IMR-90 (cell line): Measurements from ENCODE around the gene GAS6. TPM values are rescaled to one million over a fixed set of nuclear protein-coding genes. Genes with fewer than 3 reads are reported as not detected.
A peak's percentile ranks its signal among the peaks of the same experiment; 100 is the strongest.

Experiments
- ATAC-seq: fragments of 200-7000 bp; cut with Tn5 transposase; 2 replicates; pipeline ENCODE4 v1.9.1; 2020; ENCODE audit warnings: low read depth, mild to moderate bottlenecking, moderate library complexity
- BruUV-seq: library from RNA; stranded (reverse); fragments of 400-500 nt; replicated peaks from 2 replicates; lab custom pipeline; 2021; lab: Mats Ljungman, UMichigan
- CTCF ChIA-PET: fragments of 300-600 bp; formaldehyde crosslinking; extraction: SDS; loops from one replicate; lab custom pipeline; 2021; ENCODE audit warnings: antibody characterized with exemption; lab: Yijun Ruan, JAX
- POLR2A ChIA-PET: fragments of 300-600 bp; sonication (Branson Sonifier 250); formaldehyde crosslinking; loops from one replicate; lab custom pipeline; 2022; ENCODE audit warnings: antibody characterized with exemption; ENCODE audit not compliant: unreplicated experiment; lab: Charles Lee
- DNase-seq: peaks from one replicate; pipeline ENCODE4 v3.0.0; 2013
- H2AFZ ChIP-seq: replicated peaks from 2 replicates; pipeline ENCODE3; 2013; ENCODE audit warnings: low read length, mild to moderate bottlenecking; ENCODE audit not compliant: poor library complexity
- H2AK5ac ChIP-seq: 2 replicates; pipeline ENCODE4 v1.6.1; 2013; ENCODE audit warnings: low read depth, low read length, inconsistent platforms
- H2AK9ac ChIP-seq: replicated peaks from 2 replicates; pipeline ENCODE3; 2013; ENCODE audit warnings: mild to moderate bottlenecking, low read depth, low read length, moderate library complexity; ENCODE audit not compliant: poor library complexity
- H2BK120ac ChIP-seq: 2 replicates; pipeline ENCODE4 v1.6.1; 2013; ENCODE audit warnings: low read depth, low read length, inconsistent platforms
- H2BK15ac ChIP-seq: 3 replicates; pipeline ENCODE4 v1.6.1; 2013; ENCODE audit warnings: low read depth, low read length, inconsistent platforms
- H2BK20ac ChIP-seq: 2 replicates; pipeline ENCODE4 v1.6.1; 2013; ENCODE audit warnings: low read depth, mild to moderate bottlenecking, inconsistent platforms, low read length, moderate library complexity
- H2BK5ac ChIP-seq: 2 replicates; pipeline ENCODE4 v1.6.1; 2013; ENCODE audit warnings: mild to moderate bottlenecking, low read depth, low read length, inconsistent platforms; ENCODE audit not compliant: poor library complexity, severe bottlenecking
- H3K14ac ChIP-seq: replicated peaks from 2 replicates; pipeline ENCODE4 v1.6.1; 2013; ENCODE audit warnings: low read depth, low read length, inconsistent platforms
- H3K18ac ChIP-seq: 2 replicates; pipeline ENCODE4 v1.6.1; 2013; ENCODE audit warnings: low read depth, low read length, control low read depth
- H3K23ac ChIP-seq: 2 replicates; pipeline ENCODE4 v1.6.1; 2013; ENCODE audit warnings: low read depth, low read length, inconsistent platforms
- H3K27ac ChIP-seq: 2 replicates; pipeline ENCODE4 v1.5.1; 2013; ENCODE audit warnings: mild to moderate bottlenecking, control low read depth, low read length; ENCODE audit not compliant: insufficient read depth
- H3K27me3 ChIP-seq: 2 replicates; pipeline ENCODE4 v1.6.1; 2013; ENCODE audit warnings: low read length; ENCODE audit not compliant: control insufficient read depth, insufficient read depth
- H3K36me3 ChIP-seq: 2 replicates; pipeline ENCODE4 v1.6.1; 2013; ENCODE audit warnings: low read length, mixed read lengths; ENCODE audit not compliant: control insufficient read depth, insufficient read depth
- H3K4ac ChIP-seq: 2 replicates; pipeline ENCODE4 v1.6.1; 2013; ENCODE audit warnings: low read depth, low read length, inconsistent platforms
- H3K4me1 ChIP-seq: 2 replicates; pipeline ENCODE4 v1.6.1; 2013; ENCODE audit warnings: low read length, mixed read lengths; ENCODE audit not compliant: control insufficient read depth, insufficient read depth
- H3K4me2 ChIP-seq: 2 replicates; pipeline ENCODE4 v1.6.1; 2013; ENCODE audit warnings: low read depth, mild to moderate bottlenecking, control low read depth, low read length, moderate library complexity
- H3K4me3 ChIP-seq: 2 replicates; pipeline ENCODE4 v1.5.1; 2013; ENCODE audit warnings: low read depth, mild to moderate bottlenecking, control low read depth, low read length, moderate library complexity; ENCODE audit not compliant: insufficient read depth
- H3K56ac ChIP-seq: 2 replicates; pipeline ENCODE4 v1.6.1; 2013; ENCODE audit warnings: low read length, inconsistent platforms; ENCODE audit not compliant: insufficient read depth; ENCODE audit errors: extremely low read depth
- H3K79me1 ChIP-seq, 2 experiments: 2 replicates each; pipeline ENCODE4 v1.6.1; 2013; ENCODE audit warnings: low read length in 2 of 2, inconsistent platforms in 1 of 2, low read depth in 1 of 2
- H3K9ac ChIP-seq: 2 replicates; pipeline ENCODE4 v1.6.1; 2013; ENCODE audit warnings: low read depth, low read length, control low read depth
- H3K9me1 ChIP-seq: 2 replicates; pipeline ENCODE4 v1.6.1; 2013; ENCODE audit warnings: low read length, inconsistent platforms; ENCODE audit not compliant: insufficient read depth
- H3K9me3 ChIP-seq: 2 replicates; pipeline ENCODE4 v1.6.1; 2013; ENCODE audit warnings: low read length; ENCODE audit not compliant: control insufficient read depth, insufficient read depth
- H4K20me1 ChIP-seq: 2 replicates; pipeline ENCODE4 v1.6.1; 2013; ENCODE audit warnings: low read length, inconsistent platforms; ENCODE audit not compliant: insufficient read depth
- H4K5ac ChIP-seq: 2 replicates; pipeline ENCODE4 v1.6.1; 2013; ENCODE audit warnings: mild to moderate bottlenecking, low read depth, low read length, control low read depth
- H4K8ac ChIP-seq, 2 experiments: 2 replicates each; pipeline ENCODE4 v1.6.1; 2013; ENCODE audit warnings: low read depth in 2 of 2, low read length in 2 of 2, control low read depth in 1 of 2, inconsistent platforms in 1 of 2
- H4K91ac ChIP-seq: 2 replicates; pipeline ENCODE4 v1.6.1; 2013; ENCODE audit warnings: low read depth, low read length, inconsistent platforms; ENCODE audit not compliant: insufficient read depth
- CEBPB ChIP-seq: IDR thresholded peaks from 2 replicates; pipeline ENCODE4 v1.6.1; 2012; ENCODE audit warnings: low read depth, low read length, improper control_type of control experiment
- WGBS, 2 experiments: methylation state at CpG; one replicate each; pipeline versions ENCODE4 v1.1.5 to v1.1.7; 2013; ENCODE audit warnings: missing lambda C conversion rate in 2 of 2; ENCODE audit not compliant: insufficient read length in 1 of 2; ENCODE audit errors: extremely low coverage in 2 of 2; 5-methylcytosine and 5-hydroxymethylcytosine counted together
- dilution Hi-C: fragments of 300-500 bp; cut with HindIII; formaldehyde crosslinking; loops from one replicate; pipeline ENCODE4 v1.14.3; 2018; ENCODE audit warnings: low sequenced_read_pairs; ENCODE audit not compliant: unreplicated experiment
- in situ Hi-C: fragments of 300-500 bp; cut with MboI; formaldehyde crosslinking; loops from 3 replicates; pipeline ENCODE4 v1.14.3; 2019; ENCODE audit warnings: low sequenced_read_pairs, inconsistent platforms, mixed read lengths
- intact Hi-C: fragments of 100-400 bp; cut with micrococcal nuclease; formaldehyde crosslinking; loops from 2 replicates; pipeline ENCODE4 v1.10.0; 2022
- polyA plus RNA-seq, 3 experiments: library from polyadenylated mRNA; depleted of rRNA; stranded (reverse); fragments of >200 nt; gene quantifications; 2 replicates each; pipeline ENCODE4 v1.2.3, GENCODE V29; 2012; ENCODE audit warnings: low replicate concordance in 1 of 3
- total RNA-seq: library from RNA; depleted of rRNA; stranded (reverse); fragments of >200 nt; gene quantifications from 2 replicates; pipeline ENCODE4 v1.2.3, GENCODE V29; 2012

The GAS6 gene
- total and polyA plus RNA-seq, 2 of the 4 experiments (the other 2 are of a cell fraction), result 220 to 823 TPM

- Histone ChIP-seq H3K4ac (no peak overlapping the region), H4K8ac (no peak overlapping the region), H3K9me3 (peaks cover 5% of the 10 kb centered on the region; the same call in 1 of the 2 replicates), H2BK20ac (no peak overlapping the region), H3K4me3 (no peak overlapping the region), H3K14ac (no peak overlapping the region), H4K5ac (no peak overlapping the region), H2BK120ac (no peak overlapping the region), H3K9ac (no peak overlapping the region), H4K91ac (no peak overlapping the region), H3K23ac (no peak overlapping the region), H3K27me3 (peaks cover 7% of the 10 kb centered on the region), H3K4me2 (no peak overlapping the region), H2AK9ac (no peak overlapping the region), H3K9me1 (peaks cover 9% of the 10 kb centered on the region), H3K56ac (no peak overlapping the region), H3K79me1 (peaks cover 0 to 5% of the 10 kb centered on the region in 2 experiments; a peak in 1 of 4 replicates), H4K20me1 (no peaks in the 10 kb centered on the region), H3K18ac (no peak overlapping the region), H3K4me1 (no peaks in the 10 kb centered on the region), H3K36me3 (no peaks in the 10 kb centered on the region), H2AK5ac (no peak overlapping the region), H3K27ac (no peak overlapping the region), H2AFZ (peak overlapping the region; percentile 58), H2BK15ac (no peak overlapping the region; the same call in 2 of the 3 replicates), H2BK5ac (no peak overlapping the region)
- BruUV-seq, result no TSS peak
- POLR2A ChIA-PET, result no interaction called here
- 20% methylated on average over 1 of the region's 4 CpGs; no CpG with 5 or more reads in 1 of the 2 experiments for WGBS, 2 experiments
- DNase-seq (peak; percentile 37), ATAC-seq (no peak)
- no peak for TF ChIP-seq CEBPB
- dilution Hi-C loops (no loop called here), intact Hi-C loops (no loop called here), in situ Hi-C loops (no loop called here)
- CTCF ChIA-PET, result no interaction called here
Measured at GRCh38 chr13:113771709-113772331, 92.1 kb downstream of the GAS6 start.
